ENCODE measurements around the gene CYTL1. TPM values are rescaled to one million over a fixed set of nuclear protein-coding genes. Genes with fewer than 3 reads are reported as not detected.

Gene CYTL1
- total and polyA plus RNA-seq, 2 donors (not counting 3 experiments of a cell fraction or from before 2014, with no cell fraction given) = 4.0 to 36.8 TPM

DNA sequence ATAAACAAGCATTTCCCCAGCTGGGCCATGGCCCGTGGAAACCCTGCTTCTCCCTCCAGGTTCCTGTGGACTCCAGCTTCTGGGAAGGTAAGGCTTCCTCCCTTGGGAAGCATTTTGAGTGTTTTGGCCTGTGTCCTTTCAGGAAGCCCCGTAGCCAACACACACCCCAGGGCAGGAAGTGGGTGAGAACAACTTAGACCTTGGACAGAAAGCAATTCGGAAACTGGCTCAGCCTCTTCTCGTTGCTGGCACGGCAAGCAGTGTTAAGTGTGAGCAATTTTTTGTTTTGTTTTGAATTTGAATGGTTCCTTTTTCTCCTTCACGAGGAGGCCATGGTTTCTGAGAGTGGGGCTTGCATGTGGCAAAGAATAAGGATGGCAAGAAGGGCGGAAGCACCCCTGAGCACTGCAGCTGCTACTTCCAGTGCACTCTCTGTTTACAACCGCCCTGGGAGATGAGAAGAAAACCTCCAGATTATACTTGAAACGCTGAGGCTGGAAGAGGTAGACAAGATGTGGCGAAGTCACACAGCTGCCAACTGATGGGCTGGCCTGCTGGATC is 14.1 kb upstream of the CYTL1 start:
- FAIRE-seq (peak; percentile 97), DNase-seq (ENCODE audit: low read depth, low spot score) (peak; percentile 88)
- H3K9me1 ChIP-seq (replicated peaks; ENCODE audit: control insufficient read depth, extremely low read depth, insufficient read depth, low read length) = no peaks in the 10 kb centered on the region
- H3K4me1 ChIP-seq (ENCODE audit: control insufficient read depth, extremely low read depth, insufficient read depth, low read length) = peaks cover 64% of the 10 kb centered on the region
- intact Hi-C loops (cut with micrococcal nuclease) (loop anchor here (1.0 to 10.0 kb wide), 5 partner anchors 12 to 1241 kb away; partner anchors contain the start of gene STK32B), dilution Hi-C loops (cut with MboI; ENCODE audit: extremely low pct_ligation_motif_present, low sequenced_read_pairs) (no loop called here)
- peak overlapping the region; percentile 63 for H2AFZ ChIP-seq (ENCODE audit: low read depth, low read length)
- H3K79me2 ChIP-seq (ENCODE audit: control insufficient read depth, insufficient read depth, low read length) = no peaks in the 10 kb centered on the region
- no peaks in the 10 kb centered on the region for H3K27me3 ChIP-seq (ENCODE audit: control insufficient read depth in 2 of 2, insufficient read depth in 2 of 2, low read length in 2 of 2)
- peak overlapping the region; percentile 39 for H3K9ac ChIP-seq (replicated peaks; ENCODE audit: extremely low read depth, insufficient read depth, low read length)
- H3K4me2 ChIP-seq (ENCODE audit: insufficient read depth, low read length) = peak overlapping the region; percentile 56
- peak overlapping the region; percentile 90 for H3K27ac ChIP-seq (ENCODE audit: insufficient read depth, low read depth, low read length)
- ChIA-PET POLR2A (no interaction called here), CTCF (interaction anchor here (1.0 to 5.9 kb wide), 5 partner anchors 10 to 18 kb away, joined by 3 to 54 read pairs (median 6); partner anchors contain the start of gene STK32B)
- no peak for TF ChIP-seq MYC (IDR thresholded peaks at IDR 0.05; ENCODE audit: low read depth, low read length)
- no peak for TF ChIP-seq POLR2A (IDR thresholded peaks at IDR 0.05; ENCODE audit: low read depth, low read length)
- TF ChIP-seq, protein P1, sequence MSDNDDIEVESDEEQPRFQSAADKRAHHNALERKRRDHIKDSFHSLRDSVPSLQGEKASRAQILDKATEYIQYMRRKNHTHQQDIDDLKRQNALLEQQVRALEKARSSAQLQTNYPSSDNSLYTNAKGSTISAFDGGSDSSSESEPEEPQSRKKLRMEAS (IDR thresholded peaks at IDR 0.05; ENCODE audit: insufficient read depth, insufficient read length) = no peak
- peak; percentile 76 for TF ChIP-seq POLR2AphosphoS5 (IDR thresholded peaks at IDR 0.05; ENCODE audit: insufficient read depth, low read depth, low read length)
- TF ChIP-seq EZH2 (IDR thresholded peaks at IDR 0.05; ENCODE audit: borderline replicate concordance, low read depth, low read length, severe bottlenecking) = no peak
- peak; percentile 45 for TF ChIP-seq JUN (IDR thresholded peaks at IDR 0.05; ENCODE audit: borderline replicate concordance, insufficient read depth, insufficient read length, low read depth)
- TF ChIP-seq FOS (IDR thresholded peaks at IDR 0.05; ENCODE audit: borderline replicate concordance, insufficient read depth, low read length) = peak; percentile 53
- peak; percentile 51 for TF ChIP-seq GATA2 (IDR thresholded peaks at IDR 0.05; ENCODE audit: insufficient read depth, insufficient read length, low read depth, low read length)
- TF ChIP-seq, protein P2, sequence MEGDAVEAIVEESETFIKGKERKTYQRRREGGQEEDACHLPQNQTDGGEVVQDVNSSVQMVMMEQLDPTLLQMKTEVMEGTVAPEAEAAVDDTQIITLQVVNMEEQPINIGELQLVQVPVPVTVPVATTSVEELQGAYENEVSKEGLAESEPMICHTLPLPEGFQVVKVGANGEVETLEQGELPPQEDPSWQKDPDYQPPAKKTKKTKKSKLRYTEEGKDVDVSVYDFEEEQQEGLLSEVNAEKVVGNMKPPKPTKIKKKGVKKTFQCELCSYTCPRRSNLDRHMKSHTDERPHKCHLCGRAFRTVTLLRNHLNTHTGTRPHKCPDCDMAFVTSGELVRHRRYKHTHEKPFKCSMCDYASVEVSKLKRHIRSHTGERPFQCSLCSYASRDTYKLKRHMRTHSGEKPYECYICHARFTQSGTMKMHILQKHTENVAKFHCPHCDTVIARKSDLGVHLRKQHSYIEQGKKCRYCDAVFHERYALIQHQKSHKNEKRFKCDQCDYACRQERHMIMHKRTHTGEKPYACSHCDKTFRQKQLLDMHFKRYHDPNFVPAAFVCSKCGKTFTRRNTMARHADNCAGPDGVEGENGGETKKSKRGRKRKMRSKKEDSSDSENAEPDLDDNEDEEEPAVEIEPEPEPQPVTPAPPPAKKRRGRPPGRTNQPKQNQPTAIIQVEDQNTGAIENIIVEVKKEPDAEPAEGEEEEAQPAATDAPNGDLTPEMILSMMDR (IDR thresholded peaks at IDR 0.05; ENCODE audit: extremely low read depth in 1 of 2, insufficient read depth in 1 of 2, low read depth in 1 of 2, low read length in 2 of 2) = no peak
- BruUV-seq (replicated peaks) = TSS peak; percentile 35
- no peaks in the 10 kb centered on the region for H4K20me1 ChIP-seq (replicated peaks; ENCODE audit: control insufficient read depth, extremely low read depth, insufficient read depth, low read length)
- peak overlapping the region in 1 of 3 experiments; percentile 22 for H3K4me3 ChIP-seq (replicated peaks in 1 of 3; ENCODE audit: insufficient read depth in 1 of 3, low read depth in 1 of 3, low read length in 3 of 3)
- no peaks in the 10 kb centered on the region for H3K9me3 ChIP-seq (replicated peaks; ENCODE audit: control insufficient read depth, insufficient read depth, low read length)
- no peaks in the 10 kb centered on the region for H3K36me3 ChIP-seq (ENCODE audit: control insufficient read depth in 2 of 2, extremely low read depth in 1 of 2, insufficient read depth in 2 of 2, low read length in 2 of 2)
